Activated naive CD8-positive, alpha-beta T cell treated with anti-CD3 and anti-CD28 coated beads, Interleukin-2, amount 10 ng/mL, durations not matched to agents 7 days and 5 days (primary cell): Measurements from ENCODE around the gene PCBP3. TPM values are rescaled to one million over a fixed set of nuclear protein-coding genes. Genes with fewer than 3 reads are reported as not detected.
"Not testable (repeated sequence)": the region's sequence is repeated elsewhere in the genome, so short reads cannot be mapped to it uniquely, and the experiment has no call there.

Experiments
- ATAC-seq: fragments of 150-1000 bp; cut with Tn5 transposase; one replicate; pipeline ENCODE4 v1.10.0; 2021; ENCODE audit warnings: low read depth, moderate library complexity
- POLR2A ChIA-PET: fragments of 350-600 bp; sonication (Branson Sonifier 250); formaldehyde crosslinking; loops from one replicate; lab custom pipeline; 2021; ENCODE audit warnings: antibody characterized with exemption; lab: Charles Lee
- DNase-seq: peaks from one replicate; pipeline ENCODE4 v3.0.0; 2021
- H3K27ac Mint-ChIP-seq: one replicate; pipeline ENCODE4 v1.8.0; 2022; ENCODE audit warnings: mild to moderate bottlenecking, mixed read lengths
- H3K27me3 Mint-ChIP-seq: one replicate; pipeline ENCODE4 v1.8.0; 2022; ENCODE audit warnings: mild to moderate bottlenecking, moderate library complexity, mixed read lengths
- H3K36me3 Mint-ChIP-seq: one replicate; pipeline ENCODE4 v1.8.0; 2021; ENCODE audit warnings: mild to moderate bottlenecking, mixed read lengths
- H3K4me1 Mint-ChIP-seq: one replicate; pipeline ENCODE4 v1.8.0; 2021; ENCODE audit warnings: mixed read lengths
- H3K4me3 Mint-ChIP-seq: one replicate; pipeline ENCODE4 v1.8.0; 2022; ENCODE audit warnings: mild to moderate bottlenecking, moderate library complexity, mixed read lengths
- H3K9me3 Mint-ChIP-seq: one replicate; pipeline ENCODE4 v1.8.0; 2021; ENCODE audit warnings: mixed read lengths
- total RNA-seq, 2 experiments: library from RNA; stranded (reverse); gene quantifications; one replicate each; pipeline ENCODE4 v1.2.3, GENCODE V29; 2021

PCBP3 gene
- total RNA-seq, 2 experiments from 2014 or later: 1.2 TPM; not detected in 1

GRCh38 chr21:45808663-45809062, 165.1 kb downstream of the PCBP3 start:
- H3K4me1 Mint-ChIP-seq, ATAC-seq, H3K36me3 Mint-ChIP-seq, H3K9me3 Mint-ChIP-seq, H3K4me3 Mint-ChIP-seq, H3K27ac Mint-ChIP-seq, DNase-seq, POLR2A ChIA-PET: not testable (repeated sequence)
- H3K27me3 Mint-ChIP-seq: peaks cover 12% of the 10 kb centered on the region

GRCh38 chr21:45809421-45809820, 165.9 kb downstream of the PCBP3 start:
- no peaks in the 10 kb centered on the region for H3K36me3 Mint-ChIP-seq
- ATAC-seq: no peak
- peaks cover 1% of the 10 kb centered on the region for H3K9me3 Mint-ChIP-seq
- DNase-seq: no peak
- POLR2A ChIA-PET: no interaction called here
- no peak overlapping the region for H3K27ac Mint-ChIP-seq
- peaks cover 12% of the 10 kb centered on the region for H3K27me3 Mint-ChIP-seq
- H3K4me1 Mint-ChIP-seq: no peaks in the 10 kb centered on the region
- no peak overlapping the region for H3K4me3 Mint-ChIP-seq

- no peak overlapping the region for H3K4me3 Mint-ChIP-seq
- no peak for DNase-seq
- H3K36me3 Mint-ChIP-seq: no peaks in the 10 kb centered on the region
- no peak overlapping the region for H3K27ac Mint-ChIP-seq
- no peak for ATAC-seq
- peaks cover 1% of the 10 kb centered on the region for H3K9me3 Mint-ChIP-seq
- H3K27me3 Mint-ChIP-seq: peaks cover 11% of the 10 kb centered on the region
- no peaks in the 10 kb centered on the region for H3K4me1 Mint-ChIP-seq
- POLR2A ChIA-PET: no interaction called here
Measured at GRCh38 chr21:45811136-45811535, 167.6 kb downstream of the PCBP3 start.

GRCh38 chr21:45814210-45814940, 170.8 kb downstream of the PCBP3 start:
- H3K4me3 Mint-ChIP-seq, POLR2A ChIA-PET, H3K9me3 Mint-ChIP-seq, H3K36me3 Mint-ChIP-seq, H3K27ac Mint-ChIP-seq, H3K27me3 Mint-ChIP-seq, DNase-seq, ATAC-seq: not testable (repeated sequence)
- peaks cover 12% of the 10 kb centered on the region for H3K4me1 Mint-ChIP-seq

- POLR2A ChIA-PET: not testable (repeated sequence)
Measured at GRCh38 chr21:45815781-45816180, 172.3 kb downstream of the PCBP3 start.

GRCh38 chr21:45816794-45817193, 173.3 kb downstream of the PCBP3 start:
- Mint-ChIP-seq H3K4me3 (no peak overlapping the region), H3K27ac (no peak overlapping the region), H3K9me3 (no peaks in the 10 kb centered on the region), H3K4me1 (peaks cover 18% of the 10 kb centered on the region), H3K27me3 (peaks cover 5% of the 10 kb centered on the region), H3K36me3 (no peaks in the 10 kb centered on the region)
- no peak for ATAC-seq
- POLR2A ChIA-PET: no interaction called here
- no peak for DNase-seq

More at GRCh38 chr21:45815781-45816180, 172.3 kb downstream of the PCBP3 start:
- not testable (repeated sequence) for H3K4me3 Mint-ChIP-seq, H3K36me3 Mint-ChIP-seq, H3K9me3 Mint-ChIP-seq, DNase-seq, H3K27me3 Mint-ChIP-seq, H3K27ac Mint-ChIP-seq, ATAC-seq
- H3K4me1 Mint-ChIP-seq: peaks cover 18% of the 10 kb centered on the region

- Mint-ChIP-seq H3K4me1 (peaks cover 18% of the 10 kb centered on the region), H3K27ac (no peak overlapping the region), H3K9me3 (no peaks in the 10 kb centered on the region), H3K36me3 (no peaks in the 10 kb centered on the region), H3K27me3 (peaks cover 6% of the 10 kb centered on the region), H3K4me3 (no peak overlapping the region)
- POLR2A ChIA-PET: no interaction called here
- no peak for DNase-seq
- no peak for ATAC-seq
Measured at GRCh38 chr21:45817345-45817744, 173.8 kb downstream of the PCBP3 start.

- peak overlapping the region; percentile 47 for H3K4me3 Mint-ChIP-seq
- no peak for DNase-seq
- no peaks in the 10 kb centered on the region for H3K36me3 Mint-ChIP-seq
- POLR2A ChIA-PET: interaction anchor here (2.7 kb wide), 1 partner anchor 262 kb away, joined by 8 read pairs; no protein-coding TSS in a partner anchor
- peak; percentile 28 for ATAC-seq
- H3K9me3 Mint-ChIP-seq: no peaks in the 10 kb centered on the region
- peaks cover 18% of the 10 kb centered on the region for H3K4me1 Mint-ChIP-seq
- peaks cover 3% of the 10 kb centered on the region for H3K27me3 Mint-ChIP-seq
- H3K27ac Mint-ChIP-seq: no peak overlapping the region
Measured at GRCh38 chr21:45818276-45818903, 174.9 kb downstream of the PCBP3 start.

- ATAC-seq: peak; percentile 79
- H3K27ac Mint-ChIP-seq: no peak overlapping the region
- peak overlapping the region; percentile 47 for H3K4me3 Mint-ChIP-seq
- DNase-seq: peak; percentile 61
- H3K9me3 Mint-ChIP-seq: no peaks in the 10 kb centered on the region
- no peaks in the 10 kb centered on the region for H3K36me3 Mint-ChIP-seq
- H3K27me3 Mint-ChIP-seq: peaks cover 3% of the 10 kb centered on the region
- POLR2A ChIA-PET: interaction anchor here (2.7 kb wide), 1 partner anchor 262 kb away, joined by 8 read pairs; no protein-coding TSS in a partner anchor
- peaks cover 18% of the 10 kb centered on the region for H3K4me1 Mint-ChIP-seq
Measured at GRCh38 chr21:45818904-45819285, 175.4 kb downstream of the PCBP3 start.

GRCh38 chr21:45819478-45820170, 176.1 kb downstream of the PCBP3 start:
- POLR2A ChIA-PET: interaction anchor here (2.7 kb wide), 1 partner anchor 263 kb away, joined by 8 read pairs; no protein-coding TSS in a partner anchor
- peaks cover 5% of the 10 kb centered on the region for H3K27me3 Mint-ChIP-seq
- H3K4me3 Mint-ChIP-seq: peak overlapping the region; percentile 47
- ATAC-seq: no peak
- H3K4me1 Mint-ChIP-seq: peaks cover 18% of the 10 kb centered on the region
- no peak for DNase-seq
- H3K9me3 Mint-ChIP-seq: no peaks in the 10 kb centered on the region
- no peaks in the 10 kb centered on the region for H3K36me3 Mint-ChIP-seq
- H3K27ac Mint-ChIP-seq: no peak overlapping the region

- no peak overlapping the region for H3K27ac Mint-ChIP-seq
- H3K4me3 Mint-ChIP-seq: no peak overlapping the region
Measured at GRCh38 chr21:45820171-45821091, 176.9 kb downstream of the PCBP3 start.

GRCh38 chr21:45821315-45821962, 177.9 kb downstream of the PCBP3 start:
- Mint-ChIP-seq H3K9me3 (no peaks in the 10 kb centered on the region), H3K36me3 (no peaks in the 10 kb centered on the region), H3K27ac (peak overlapping the region; percentile 50), H3K4me1 (peaks cover 18% of the 10 kb centered on the region), H3K4me3 (no peak overlapping the region), H3K27me3 (peaks cover 6% of the 10 kb centered on the region)
- POLR2A ChIA-PET: no interaction called here
- no peak for ATAC-seq
- DNase-seq: no peak

More at GRCh38 chr21:45820171-45821091, 176.9 kb downstream of the PCBP3 start:
- Mint-ChIP-seq H3K4me1 (peaks cover 18% of the 10 kb centered on the region), H3K9me3 (no peaks in the 10 kb centered on the region), H3K27me3 (peaks cover 6% of the 10 kb centered on the region), H3K36me3 (no peaks in the 10 kb centered on the region)
- ATAC-seq (peak; percentile 71), DNase-seq (peak; percentile 84)
- POLR2A ChIA-PET: interaction anchor here (2.7 kb wide), 1 partner anchor 264 kb away, joined by 8 read pairs; no protein-coding TSS in a partner anchor
